GM10248 (cell line): ENCODE measurements around the gene RNF121.

Experiments
- CTCF ChIA-PET: fragments of 300-600 bp; sonication (Branson Sonifier 250); formaldehyde crosslinking; extraction: SDS; loops from one replicate; lab custom pipeline; 2021; ENCODE audit warnings: antibody characterized with exemption; lab: Yijun Ruan, JAX
- POLR2A ChIA-PET: fragments of 350-650 bp; sonication (Branson Sonifier 250); formaldehyde crosslinking; extraction: SDS; loops from one replicate; lab custom pipeline; 2020; ENCODE audit warnings: antibody characterized with exemption; lab: Yijun Ruan, JAX
- DNase-seq: peaks from one replicate; pipeline ENCODE4 v3.0.0; 2012; ENCODE audit errors: extremely low spot score
- CTCF ChIP-seq: IDR thresholded peaks from 2 replicates; pipeline ENCODE4 v1.5.1; 2012; ENCODE audit warnings: mild to moderate bottlenecking, low read depth; ENCODE audit errors: extremely low read depth, missing control alignments, control extremely low read depth

The RNF121 gene

GRCh38 chr11:72023335-72023734 is 94.5 kb downstream of the RNF121 start:
- no peak for DNase-seq
- TF ChIP-seq CTCF: no peak
- ChIA-PET POLR2A (no interaction called here), CTCF (interaction anchor here (1.3 to 7.3 kb wide), 11 partner anchors 8 to 408 kb away, joined by 3 to 208 read pairs (median 45); no protein-coding TSS in a partner anchor)

- no peak for TF ChIP-seq CTCF
- POLR2A ChIA-PET: no interaction called here
- DNase-seq: no peak
- CTCF ChIA-PET: interaction anchor here (1.2 to 7.3 kb wide), 35 partner anchors 9 to 410 kb away, joined by 3 to 208 read pairs (median 11); partner anchors contain the start of genes ANAPC15, CLPB, LAMTOR1 and TOMT
Observed at GRCh38 chr11:72024069-72024754, 95.4 kb downstream of the RNF121 start.

- POLR2A ChIA-PET: interaction anchor here (1.1 to 1.3 kb wide), 3 partner anchors 21 to 64 kb away, joined by 3 to 6 read pairs (median 4); no protein-coding TSS in a partner anchor
- no peak for DNase-seq
- CTCF ChIA-PET: interaction anchor here (0.7 to 7.3 kb wide), 16 partner anchors 11 to 405 kb away, joined by 3 to 208 read pairs (median 20); partner anchors contain the start of gene FOLR2
- TF ChIP-seq CTCF: no peak
Observed at GRCh38 chr11:72026090-72026489, 97.2 kb downstream of the RNF121 start.

- no peak for DNase-seq
- POLR2A ChIA-PET: interaction anchor here (0.6 kb wide), 1 partner anchor 9 kb away, joined by 3 read pairs; no protein-coding TSS in a partner anchor
- CTCF ChIA-PET: interaction anchor here (1.6 to 14.3 kb wide), 7 partner anchors 7 to 401 kb away, joined by 4 to 159 read pairs (median 21); no protein-coding TSS in a partner anchor
- TF ChIP-seq CTCF: no peak
Observed at GRCh38 chr11:72030472-72031045, 101.7 kb downstream of the RNF121 start.

GRCh38 chr11:72036687-72037086 is 107.8 kb downstream of the RNF121 start:
- CTCF ChIA-PET: interaction anchor here (0.7 to 14.3 kb wide), 5 partner anchors 13 to 107 kb away, joined by 3 to 159 read pairs (median 4); no protein-coding TSS in a partner anchor
- TF ChIP-seq CTCF: no peak
- POLR2A ChIA-PET: no interaction called here
- DNase-seq: no peak

- CTCF ChIA-PET: interaction anchor here (0.7 to 14.3 kb wide), 9 partner anchors 9 to 394 kb away, joined by 3 to 159 read pairs (median 4); no protein-coding TSS in a partner anchor
- POLR2A ChIA-PET: no interaction called here
- no peak for TF ChIP-seq CTCF
Observed at GRCh38 chr11:72037554-72038311, 108.9 kb downstream of the RNF121 start.

More at GRCh38 chr11:72037554-72038311, 108.9 kb downstream of the RNF121 start:
- DNase-seq: no peak
